ENCODE measurements around the gene DYRK3. TPM values are rescaled to one million over a fixed set of nuclear protein-coding genes. Genes with fewer than 3 reads are reported as not detected.
"Not testable (repeated sequence)": the region's sequence is repeated elsewhere in the genome, so short reads cannot be mapped to it uniquely, and the experiment has no call there.

The DYRK3 gene
- total RNA-seq, 2 donors from 2014 or later: 16.5 to 20.6 TPM

- Histone ChIP-seq H3K27ac (no peak overlapping the region), H3K36me3 (peaks cover 34% of the 10 kb centered on the region), H3K9me3 (no peaks in the 10 kb centered on the region), H3K4me3 (no peak overlapping the region), H3K4me1 (peaks cover 0 to 8% of the 10 kb centered on the region in 2 donors), H3K27me3 (no peaks in the 10 kb centered on the region)
- TF ChIP-seq CTCF (IDR thresholded peaks at IDR 0.05): no peak
- DNase-seq (ENCODE audit: low spot score): no peak
Observed at GRCh38 chr1:206609229-206609991, 25.9 kb upstream of the DYRK3 start.

- DNase-seq (ENCODE audit: low spot score): peak; percentile 92
- peak within 1 kb of the TSS; percentile 78 to 85 for H3K27ac ChIP-seq
- H3K4me3 ChIP-seq: peak within 1 kb of the TSS; percentile 64 to 66
- peaks cover 22% of the 10 kb centered on the region for H3K36me3 ChIP-seq
- H3K27me3 ChIP-seq: no peaks in the 10 kb centered on the region
- H3K9me3 ChIP-seq: no peaks in the 10 kb centered on the region
- H3K4me1 ChIP-seq: peaks cover 0 to 8% of the 10 kb centered on the region in 2 donors
- TF ChIP-seq CTCF (IDR thresholded peaks at IDR 0.05): peak; percentile 98 to 99
Observed at GRCh38 chr1:206612129-206612876, 23.0 kb upstream of the DYRK3 start, which contains the start of gene EIF2D. Gene EIF2D (minus strand): TSS chr1:206612465. CDS start chr1:206612342, 123 bp downstream.

GRCh38 chr1:206626396-206626795 lies 8.9 kb upstream of the DYRK3 start:
- H3K4me1 ChIP-seq; DNase-seq (ENCODE audit: low spot score); H3K36me3 ChIP-seq; H3K27me3 ChIP-seq; H3K9me3 ChIP-seq; H3K27ac ChIP-seq; H3K4me3 ChIP-seq: not testable (repeated sequence)

GRCh38 chr1:206628916-206629315 lies 6.4 kb upstream of the DYRK3 start:
- no peaks in the 10 kb centered on the region for H3K9me3 ChIP-seq
- no peaks in the 10 kb centered on the region for H3K4me1 ChIP-seq
- H3K27me3 ChIP-seq: no peaks in the 10 kb centered on the region
- TF ChIP-seq CTCF (IDR thresholded peaks at IDR 0.05): no peak
- H3K4me3 ChIP-seq: no peak overlapping the region
- DNase-seq (ENCODE audit: low spot score): no peak
- H3K27ac ChIP-seq: no peak overlapping the region
- H3K36me3 ChIP-seq: no peaks in the 10 kb centered on the region

GRCh38 chr1:206631085-206631509 lies 4.2 kb upstream of the DYRK3 start:
- Histone ChIP-seq H3K36me3 (no peaks in the 10 kb centered on the region), H3K4me3 (no peak overlapping the region), H3K9me3 (no peaks in the 10 kb centered on the region), H3K27ac (no peak overlapping the region), H3K27me3 (no peaks in the 10 kb centered on the region), H3K4me1 (peaks cover 0 to 10% of the 10 kb centered on the region in 2 donors)
- peak; percentile 83 for DNase-seq (ENCODE audit: low spot score)
- TF ChIP-seq CTCF (IDR thresholded peaks at IDR 0.05): peak; percentile 42 to 76

GRCh38 chr1:206633708-206634121 lies 1.6 kb upstream of the DYRK3 start:
- TF ChIP-seq CTCF (IDR thresholded peaks at IDR 0.05): no peak
- Histone ChIP-seq H3K9me3 (no peaks in the 10 kb centered on the region), H3K27ac (peak overlapping the region; percentile 23 to 97), H3K36me3 (no peaks in the 10 kb centered on the region), H3K4me3 (no peak overlapping the region), H3K27me3 (no peaks in the 10 kb centered on the region), H3K4me1 (peaks cover 0 to 26% of the 10 kb centered on the region in 2 donors)
- DNase-seq (ENCODE audit: low spot score): no peak

Data from right atrium auricular region (tissue), 2 donors.